Activated naive CD4-positive, alpha-beta T cell treated with anti-CD3 and anti-CD28 coated beads, Interleukin-2, amount 50 U/mL, for 16 hours (primary cell): ENCODE data around the gene NDST4.

ENCODE experiments used
- DNase-seq: peaks from one replicate; pipeline ENCODE4 v3.0.0-alpha.2; 2020

The NDST4 gene

GRCh38 chr4:115113506-115114106 lies at the start of gene NDST4:
TSS of gene NDST4 (minus strand) at chr4:115113620. CDS start at chr4:115077036, 36,584 bp downstream.
- DNase-seq: no peak

- DNase-seq: no peak
These were observed 45.7 kb upstream of the NDST4 start for GRCh38 chr4:115159141-115159540.

- no peak for DNase-seq
These were observed 44.9 kb upstream of the NDST4 start for GRCh38 chr4:115158296-115158695.

GRCh38 chr4:115154826-115155225 lies 41.4 kb upstream of the NDST4 start:
- DNase-seq: no peak

GRCh38 chr4:115152965-115153364 lies 39.5 kb upstream of the NDST4 start:
- no peak for DNase-seq

- DNase-seq: no peak
These were observed 38.7 kb upstream of the NDST4 start for GRCh38 chr4:115152081-115152480.

- no peak for DNase-seq
These were observed 35.7 kb upstream of the NDST4 start for GRCh38 chr4:115149106-115149505.

- no peak for DNase-seq
These were observed 32.2 kb upstream of the NDST4 start for GRCh38 chr4:115145393-115146160.

GRCh38 chr4:115128037-115128436 lies 14.6 kb upstream of the NDST4 start:
- no peak for DNase-seq

GRCh38 chr4:115126491-115126890 lies 13.1 kb upstream of the NDST4 start:
- no peak for DNase-seq

GRCh38 chr4:115121351-115122043 lies 8.1 kb upstream of the NDST4 start:
- DNase-seq: no peak

- no peak for DNase-seq
These were observed 6.5 kb upstream of the NDST4 start for GRCh38 chr4:115119804-115120352.

GRCh38 chr4:115117651-115118050 lies 4.2 kb upstream of the NDST4 start:
- DNase-seq: no peak

GRCh38 chr4:115110191-115111181 lies 2.9 kb downstream of the NDST4 start:
- DNase-seq: no peak

- DNase-seq: no peak
These were observed 4.6 kb downstream of the NDST4 start for GRCh38 chr4:115108850-115109249.

- no peak for DNase-seq
These were observed 6.0 kb downstream of the NDST4 start for GRCh38 chr4:115107411-115107810.

GRCh38 chr4:115101675-115102074 lies 11.7 kb downstream of the NDST4 start:
- DNase-seq: no peak

GRCh38 chr4:115090483-115091075 lies 22.8 kb downstream of the NDST4 start:
- no peak for DNase-seq

GRCh38 chr4:115082633-115083032 lies 30.8 kb downstream of the NDST4 start:
- DNase-seq: no peak

- no peak for DNase-seq
These were observed 36.7 kb downstream of the NDST4 start for GRCh38 chr4:115076691-115077090.

- DNase-seq: no peak
These were observed 54.9 kb downstream of the NDST4 start for GRCh38 chr4:115058533-115058932.

GRCh38 chr4:115054836-115055235 lies 58.6 kb downstream of the NDST4 start:
- DNase-seq: no peak
